H9 (cell line): ENCODE data around the gene SEC11A. TPM values are rescaled to one million over a fixed set of nuclear protein-coding genes. Genes with fewer than 3 reads are reported as not detected.

ENCODE experiments used
- DNase-seq: peaks from one replicate; pipeline ENCODE4 v3.0.0-alpha.2; 2017
- H2AFZ ChIP-seq: one replicate; pipeline ENCODE4 v1.6.1; 2013; ENCODE audit warnings: mild to moderate bottlenecking, low read length, control low read depth, moderate library complexity
- H2AK5ac ChIP-seq: 2 replicates; pipeline ENCODE4 v1.6.1; 2013; ENCODE audit warnings: low read length, control low read depth, mixed read lengths; ENCODE audit not compliant: insufficient read length
- H2BK120ac ChIP-seq: one replicate; pipeline ENCODE4 v1.6.1; 2013; ENCODE audit warnings: low read depth, mild to moderate bottlenecking, low read length, control low read depth, inconsistent platforms; ENCODE audit not compliant: poor library complexity, severe bottlenecking
- H2BK12ac ChIP-seq: 2 replicates; pipeline ENCODE4 v1.6.1; 2013; ENCODE audit warnings: low read length, control low read depth, mixed read lengths, low read depth; ENCODE audit not compliant: insufficient read length
- H2BK15ac ChIP-seq: 2 replicates; pipeline ENCODE4 v1.6.1; 2013; ENCODE audit warnings: low read depth, low read length, control low read depth
- H2BK20ac ChIP-seq: one replicate; pipeline ENCODE4 v1.6.1; 2013; ENCODE audit warnings: low read depth, mild to moderate bottlenecking, low read length, control low read depth, inconsistent platforms; ENCODE audit not compliant: poor library complexity, severe bottlenecking
- H2BK5ac ChIP-seq: 2 replicates; pipeline ENCODE4 v1.6.1; 2013; ENCODE audit warnings: low read length, control low read depth, mixed read lengths; ENCODE audit not compliant: insufficient read length
- H3K14ac ChIP-seq: 2 replicates; pipeline ENCODE4 v1.6.1; 2013; ENCODE audit warnings: low read length, control low read depth; ENCODE audit not compliant: insufficient read depth
- H3K18ac ChIP-seq: 2 replicates; pipeline ENCODE4 v1.6.1; 2013; ENCODE audit warnings: low read depth, mild to moderate bottlenecking, mixed read lengths, low read length, control low read depth; ENCODE audit not compliant: insufficient read length
- H3K23ac ChIP-seq: 2 replicates; pipeline ENCODE4 v1.6.1; 2013; ENCODE audit warnings: low read length, control low read depth, mixed read lengths, low read depth; ENCODE audit not compliant: insufficient read length
- H3K23me2 ChIP-seq: 2 replicates; pipeline ENCODE4 v1.6.1; 2013; ENCODE audit warnings: low read depth, mild to moderate bottlenecking, mixed read lengths, low read length, control low read depth; ENCODE audit not compliant: insufficient read length, poor library complexity, severe bottlenecking
- H3K27ac ChIP-seq: 2 replicates; pipeline ENCODE4 v1.5.1; 2013; ENCODE audit warnings: low read length, control low read depth, mixed read lengths, low read depth; ENCODE audit not compliant: insufficient read length
- H3K27me3 ChIP-seq: 2 replicates; pipeline ENCODE4 v1.6.1; 2013; ENCODE audit warnings: low read length, control low read depth, inconsistent platforms; ENCODE audit not compliant: insufficient read depth
- H3K4ac ChIP-seq: 2 replicates; pipeline ENCODE4 v1.6.1; 2013; ENCODE audit warnings: low read depth, mild to moderate bottlenecking, control low read depth, inconsistent platforms, low read length, moderate library complexity
- H3K4me1 ChIP-seq: 2 replicates; pipeline ENCODE4 v1.6.1; 2013; ENCODE audit warnings: low read length, control low read depth, inconsistent platforms; ENCODE audit not compliant: insufficient read depth
- H3K4me2 ChIP-seq: 2 replicates; pipeline ENCODE4 v1.6.1; 2013; ENCODE audit warnings: low read length, control low read depth, mixed read lengths; ENCODE audit not compliant: insufficient read length, insufficient read depth
- H3K56ac ChIP-seq: 2 replicates; pipeline ENCODE4 v1.6.1; 2013; ENCODE audit warnings: low read depth, mild to moderate bottlenecking, mixed read lengths, low read length, control low read depth; ENCODE audit not compliant: insufficient read length
- H3K79me1 ChIP-seq: 2 replicates; pipeline ENCODE4 v1.6.1; 2013; ENCODE audit warnings: low read depth, mild to moderate bottlenecking, moderate library complexity, low read length, control low read depth, inconsistent platforms; ENCODE audit not compliant: insufficient read depth, poor library complexity, severe bottlenecking
- H3K79me2 ChIP-seq: 2 replicates; pipeline ENCODE4 v1.6.1; 2013; ENCODE audit warnings: low read length, control low read depth, inconsistent platforms; ENCODE audit not compliant: insufficient read depth
- H3K9ac ChIP-seq: 2 replicates; pipeline ENCODE4 v1.6.1; 2013; ENCODE audit warnings: low read length, control low read depth, mixed read lengths; ENCODE audit not compliant: insufficient read length; ENCODE audit errors: extremely low read depth
- H3K9me3 ChIP-seq: one replicate; pipeline ENCODE4 v1.6.1; 2013; ENCODE audit warnings: low read depth, low read length, inconsistent platforms; ENCODE audit not compliant: control insufficient read depth
- H3T11ph ChIP-seq: one replicate; pipeline ENCODE4 v1.6.1; 2013; ENCODE audit warnings: mild to moderate bottlenecking, low read length, control low read depth, inconsistent platforms
- H4K20me1 ChIP-seq: one replicate; pipeline ENCODE4 v1.6.1; 2013; ENCODE audit not compliant: control insufficient read depth, insufficient read length, insufficient read depth
- H4K5ac ChIP-seq: 2 replicates; pipeline ENCODE4 v1.6.1; 2013; ENCODE audit warnings: low read depth, mild to moderate bottlenecking, mixed read lengths, low read length, control low read depth; ENCODE audit not compliant: insufficient read length
- H4K8ac ChIP-seq: replicated peaks from 2 replicates; pipeline ENCODE4 v1.6.1; 2013; ENCODE audit warnings: low read length, control low read depth, mixed read lengths, low read depth; ENCODE audit not compliant: insufficient read length
- H4K91ac ChIP-seq: 2 replicates; pipeline ENCODE4 v1.6.1; 2013; ENCODE audit warnings: low read depth, mild to moderate bottlenecking, moderate library complexity, mixed read lengths, low read length, control low read depth; ENCODE audit not compliant: insufficient read length
- H3K27ac Mint-ChIP-seq, 3 experiments: 2 replicates in 2 of 3; 3 replicates in 1 of 3; pipeline ENCODE4 v1.8.0; 2020 to 2021; ENCODE audit warnings: mixed read lengths in 3 of 3, mild to moderate bottlenecking in 1 of 3, moderate library complexity in 1 of 3
- H3K27me3 Mint-ChIP-seq: 2 replicates; pipeline ENCODE4 v1.8.0; 2021; ENCODE audit warnings: low read depth, mild to moderate bottlenecking, moderate library complexity, mixed read lengths
- H3K36me3 Mint-ChIP-seq, 3 experiments: 2 replicates in 2 of 3; 3 replicates in 1 of 3; pipeline ENCODE4 v1.8.0; 2020 to 2021; ENCODE audit warnings: low read depth in 3 of 3, mixed read lengths in 3 of 3; ENCODE audit not compliant: insufficient read depth in 1 of 3
- H3K4me1 Mint-ChIP-seq, 2 experiments: 2 replicates each; pipeline ENCODE4 v1.8.0; 2020; ENCODE audit warnings: mixed read lengths in 2 of 2
- H3K4me3 Mint-ChIP-seq, 2 experiments: 2 replicates in 1 of 2; 3 replicates in 1 of 2; pipeline ENCODE4 v1.8.0; 2020 to 2021; ENCODE audit warnings: mild to moderate bottlenecking in 2 of 2, mixed read lengths in 2 of 2, moderate library complexity in 1 of 2
- H3K9me3 Mint-ChIP-seq, 2 experiments: 2 replicates in 1 of 2; 3 replicates in 1 of 2; pipeline ENCODE4 v1.8.0; 2020; ENCODE audit warnings: mild to moderate bottlenecking in 2 of 2, mixed read lengths in 2 of 2, moderate library complexity in 1 of 2
- CTCF ChIP-seq: fragments of 200-600 bp; sonication (generic); conservative IDR thresholded peaks from 3 replicates; pipeline ENCODE4 v1.8.0; 2021; ENCODE audit warnings: antibody characterized with exemption, mild to moderate bottlenecking
- whole genome bisulfite sequencing: extraction: QIAGEN DNeasy Blood & Tissue Kit; methylation state at CpG from one replicate; pipeline ENCODE4 v1.1.7; 2013; ENCODE audit warnings: missing lambda C conversion rate, low lambda C conversion rate, mixed read lengths; ENCODE audit not compliant: insufficient read length; ENCODE audit errors: extremely low coverage; 5-methylcytosine and 5-hydroxymethylcytosine counted together
- total RNA-seq: library from RNA; stranded (reverse); gene quantifications from 2 replicates; pipeline ENCODE4 v1.2.1, GENCODE V29; 2021

Gene SEC11A
- total RNA-seq, 1 experiment from 2014 or later: 250 TPM

DNA sequence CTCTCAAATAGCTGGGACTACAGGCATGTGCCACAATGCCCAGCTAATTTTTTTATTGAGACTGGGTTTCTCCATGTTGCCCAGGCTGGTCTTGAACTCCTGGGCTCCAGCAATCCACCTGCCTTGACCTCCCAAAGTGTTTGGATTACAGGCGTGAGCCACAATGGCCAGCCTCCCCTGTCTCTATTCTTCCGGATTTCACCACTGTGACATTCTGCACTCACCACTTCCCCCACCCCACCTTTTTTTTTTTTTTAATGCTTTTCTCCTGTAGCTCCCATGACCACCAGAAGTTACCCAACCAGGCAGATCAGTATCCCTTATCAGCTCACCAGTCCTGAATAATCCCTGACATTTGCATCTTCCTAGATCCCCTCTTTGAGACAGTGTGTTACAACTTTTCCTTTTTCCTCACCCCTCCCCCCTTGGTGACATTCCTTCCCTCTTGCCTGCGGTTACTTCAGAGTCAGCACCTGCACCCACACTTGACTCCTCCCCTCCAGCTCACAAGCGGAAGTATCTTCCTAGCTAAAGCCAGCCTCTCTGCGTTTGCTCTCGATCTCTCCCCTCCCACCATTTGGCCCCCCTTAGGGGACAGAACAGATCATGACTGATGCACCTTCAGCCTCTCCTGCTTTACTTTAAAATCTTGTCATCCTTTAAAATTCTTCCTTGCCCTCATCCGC lies 19.0 kb upstream of the SEC11A start:
- H3K79me1 ChIP-seq: no peaks in the 10 kb centered on the region
- no peaks in the 10 kb centered on the region for H3K23me2 ChIP-seq
- no peak overlapping the region for H3T11ph ChIP-seq
- no peak overlapping the region for H4K8ac ChIP-seq
- no peak overlapping the region for H3K9ac ChIP-seq
- peak overlapping the region; percentile 30 for H3K4me2 ChIP-seq
- no peaks in the 10 kb centered on the region for H3K9me3 ChIP-seq
- no peak overlapping the region for H2BK5ac ChIP-seq
- no peaks in the 10 kb centered on the region for H3K79me2 ChIP-seq
- no peak overlapping the region for H3K14ac ChIP-seq
- H3K27me3 Mint-ChIP-seq: no peaks in the 10 kb centered on the region
- peak overlapping the region; percentile 90 to 96 (median 91) for H3K27ac Mint-ChIP-seq
- no peak overlapping the region for H2AFZ ChIP-seq
- DNase-seq: peak; percentile 93
- H3K4me3 Mint-ChIP-seq: peak overlapping the region; percentile 31 to 69
- H3K36me3 Mint-ChIP-seq: no peaks in the 10 kb centered on the region
- H3K4me1 ChIP-seq: peaks cover 4% of the 10 kb centered on the region; the same call in 1 of the 2 replicates
- H2AK5ac ChIP-seq: no peak overlapping the region
- H3K27ac ChIP-seq: no peak overlapping the region
- H2BK120ac ChIP-seq: no peak overlapping the region
- H3K9me3 Mint-ChIP-seq: no peaks in the 10 kb centered on the region
- H3K18ac ChIP-seq: peak overlapping the region; percentile 1
- H2BK15ac ChIP-seq: no peak overlapping the region
- no peak overlapping the region for H3K56ac ChIP-seq
- H3K27me3 ChIP-seq: no peaks in the 10 kb centered on the region
- H4K20me1 ChIP-seq: no peaks in the 10 kb centered on the region
- no peak overlapping the region for H4K91ac ChIP-seq
- peaks cover 17 to 19% of the 10 kb centered on the region in 2 experiments for H3K4me1 Mint-ChIP-seq
- no CpG with 5 or more reads among the region's 7 CpGs for WGBS
- no peak overlapping the region for H2BK12ac ChIP-seq
- H2BK20ac ChIP-seq: no peak overlapping the region
- no peak overlapping the region for H4K5ac ChIP-seq
- TF ChIP-seq CTCF: no peak
- H3K23ac ChIP-seq: no peak overlapping the region
- no peak overlapping the region for H3K4ac ChIP-seq
